Measurements from ENCODE around the gene PIM2.

Gene PIM2

GRCh38 chrX:48918643-48919340, at the start of gene PIM2:
Gene PIM2, minus strand, starts transcription at chrX:48919024. Its CDS starts 190 bp downstream, at chrX:48918834.
- DNase-seq (ENCODE audit: low read depth), result peak; percentile 70

- DNase-seq (ENCODE audit: low read depth), result no peak
These were observed 49.6 kb upstream of the PIM2 start for GRCh38 chrX:48968377-48968776.

GRCh38 chrX:48966796-48967579, 48.2 kb upstream of the PIM2 start:
- DNase-seq (ENCODE audit: low read depth), result no peak

GRCh38 chrX:48965959-48966358, 47.1 kb upstream of the PIM2 start:
- DNase-seq (ENCODE audit: low read depth), result no peak

- DNase-seq (ENCODE audit: low read depth), result no peak
These were observed 42.8 kb upstream of the PIM2 start for GRCh38 chrX:48961585-48962091.

GRCh38 chrX:48960291-48960690, 41.5 kb upstream of the PIM2 start:
- no peak for DNase-seq (ENCODE audit: low read depth)

- no peak for DNase-seq (ENCODE audit: low read depth)
These were observed 39.8 kb upstream of the PIM2 start for GRCh38 chrX:48958635-48959094.

- DNase-seq (ENCODE audit: low read depth), result peak; percentile 60
These were observed 39.2 kb upstream of the PIM2 start for GRCh38 chrX:48957827-48958634.

- DNase-seq (ENCODE audit: low read depth), result peak; percentile 44
These were observed 38.6 kb upstream of the PIM2 start, which contains the start of gene OTUD5 for GRCh38 chrX:48957477-48957826. Gene OTUD5, minus strand, starts transcription at chrX:48957607. Its CDS starts 37 bp downstream, at chrX:48957570.

GRCh38 chrX:48956728-48957414, 38.0 kb upstream of the PIM2 start:
- DNase-seq (ENCODE audit: low read depth), result no peak

GRCh38 chrX:48948589-48948988, 29.8 kb upstream of the PIM2 start:
- DNase-seq (ENCODE audit: low read depth), result no peak

GRCh38 chrX:48945517-48946348, 26.9 kb upstream of the PIM2 start:
- DNase-seq (ENCODE audit: low read depth), result no peak

- no peak for DNase-seq (ENCODE audit: low read depth)
These were observed 24.1 kb upstream of the PIM2 start for GRCh38 chrX:48942895-48943294.

- DNase-seq (ENCODE audit: low read depth), result no peak
These were observed 21.7 kb upstream of the PIM2 start for GRCh38 chrX:48940404-48940955.

- DNase-seq (ENCODE audit: low read depth), result no peak
These were observed 20.9 kb upstream of the PIM2 start for GRCh38 chrX:48939524-48940228.

- DNase-seq (ENCODE audit: low read depth), result no peak
These were observed 20.0 kb upstream of the PIM2 start for GRCh38 chrX:48938721-48939425.

GRCh38 chrX:48937054-48937907, 18.5 kb upstream of the PIM2 start:
- DNase-seq (ENCODE audit: low read depth), result peak; percentile 65

- no peak for DNase-seq (ENCODE audit: low read depth)
These were observed 17.7 kb upstream of the PIM2 start for GRCh38 chrX:48936429-48937053.

Data from stimulated activated CD8-positive, alpha-beta memory T cell treated with anti-CD3 and anti-CD28 coated beads, Interleukin-15, amount 100 ng/mL, for 24 hours (primary cell).